Endodermal cell (in vitro differentiated cells): ENCODE data around the gene ENTPD2. TPM values are rescaled to one million over a fixed set of nuclear protein-coding genes. Genes with fewer than 3 reads are reported as not detected.

Experiments used
- DNase-seq: peaks from one replicate; pipeline ENCODE4 v3.0.0-alpha.2; 2017
- H3K27ac ChIP-seq: 2 replicates; pipeline ENCODE4 v1.5.1; 2013; ENCODE audit warnings: mild to moderate bottlenecking, low read depth, low read length, moderate library complexity
- H3K27me3 ChIP-seq: 2 replicates; pipeline ENCODE4 v1.6.1; 2013; ENCODE audit warnings: mild to moderate bottlenecking, low read length, moderate library complexity; ENCODE audit not compliant: insufficient read depth, control insufficient read depth, poor library complexity, severe bottlenecking
- H3K36me3 ChIP-seq: 2 replicates; pipeline ENCODE4 v1.7.0; 2013; ENCODE audit warnings: mild to moderate bottlenecking, low read length, moderate library complexity; ENCODE audit not compliant: control insufficient read depth, insufficient read depth
- H3K4me1 ChIP-seq: one replicate; pipeline ENCODE4 v1.7.0; 2013; ENCODE audit warnings: low read length; ENCODE audit not compliant: control insufficient read depth, insufficient read depth
- H3K4me3 ChIP-seq: 2 replicates; pipeline ENCODE4 v1.5.1; 2013; ENCODE audit warnings: mild to moderate bottlenecking, low read length, moderate library complexity
- H3K9ac ChIP-seq: 2 replicates; pipeline ENCODE4 v1.6.1; 2013; ENCODE audit warnings: mild to moderate bottlenecking, low read length, moderate library complexity; ENCODE audit not compliant: poor library complexity, severe bottlenecking; ENCODE audit errors: extremely low read depth
- H3K9me3 ChIP-seq: 2 replicates; pipeline ENCODE4 v1.6.1; 2013; ENCODE audit warnings: mild to moderate bottlenecking, low read length, moderate library complexity; ENCODE audit not compliant: control insufficient read depth
- H3K27ac Mint-ChIP-seq: 2 replicates; pipeline ENCODE4 v1.8.0; 2020; ENCODE audit warnings: mixed read lengths
- H3K27me3 Mint-ChIP-seq: 2 replicates; pipeline ENCODE4 v1.8.0; 2021; ENCODE audit warnings: mild to moderate bottlenecking, mixed read lengths; ENCODE audit not compliant: insufficient read depth
- H3K36me3 Mint-ChIP-seq: 2 replicates; pipeline ENCODE4 v1.8.0; 2020; ENCODE audit warnings: low read depth, mixed read lengths
- H3K4me1 Mint-ChIP-seq: 2 replicates; pipeline ENCODE4 v1.8.0; 2020; ENCODE audit warnings: mixed read lengths
- H3K4me3 Mint-ChIP-seq: 2 replicates; pipeline ENCODE4 v1.8.0; 2020; ENCODE audit warnings: mild to moderate bottlenecking, moderate library complexity, mixed read lengths
- H3K9me3 Mint-ChIP-seq: 2 replicates; pipeline ENCODE4 v1.8.0; 2020; ENCODE audit warnings: mild to moderate bottlenecking, mixed read lengths
- CTCF ChIP-seq: fragments of 200-600 bp; sonication (generic); conservative IDR thresholded peaks from 2 replicates; pipeline ENCODE4 v1.5.0; 2021; ENCODE audit warnings: antibody characterized with exemption, mild to moderate bottlenecking
- WGBS, 2 experiments: methylation state at CpG; one replicate each; pipeline versions ENCODE4 v1.1.5 to v1.1.7; 2013; ENCODE audit warnings: missing lambda C conversion rate in 2 of 2, mixed read lengths in 1 of 2; ENCODE audit not compliant: insufficient coverage in 1 of 2, insufficient read length in 1 of 2; 5-methylcytosine and 5-hydroxymethylcytosine counted together
- total RNA-seq, 2 donors: library from RNA; stranded (reverse); fragmentation: NEBNext Ultra II Directional in 1 of 2; extraction: Animal tissue kit (Norgen Biotek cat#: 25700) in 1 of 2; gene quantifications; 2 replicates in 1 of 2; 3 replicates in 1 of 2; pipeline ENCODE4 v1.2.1, GENCODE V29; 2021

ENTPD2 gene
- total RNA-seq, 2 donors from 2014 or later = 1.2 to 2.4 TPM

GRCh38 chr9:137040568-137040967 is 13.3 kb downstream of the ENTPD2 start:
- Mint-ChIP-seq H3K27ac (no peak overlapping the region), H3K27me3 (peaks cover 12% of the 10 kb centered on the region), H3K4me1 (no peaks in the 10 kb centered on the region), H3K36me3 (peaks cover 12% of the 10 kb centered on the region), H3K4me3 (no peak overlapping the region), H3K9me3 (no peaks in the 10 kb centered on the region)
- Histone ChIP-seq H3K9ac (no peak overlapping the region), H3K4me3 (no peak overlapping the region), H3K36me3 (peaks cover 10% of the 10 kb centered on the region), H3K4me1 (peaks cover 6% of the 10 kb centered on the region), H3K27ac (no peak overlapping the region), H3K9me3 (no peaks in the 10 kb centered on the region), H3K27me3 (peaks cover 15% of the 10 kb centered on the region)
- WGBS, 2 experiments = 92 to 94% methylated on average over 9 to 23 of the region's 23 CpGs
- TF ChIP-seq CTCF = no peak
- DNase-seq = no peak

- Mint-ChIP-seq H3K4me1 (no peaks in the 10 kb centered on the region), H3K9me3 (no peaks in the 10 kb centered on the region), H3K4me3 (no peak overlapping the region), H3K27me3 (peaks cover 6% of the 10 kb centered on the region), H3K27ac (no peak overlapping the region), H3K36me3 (peaks cover 12% of the 10 kb centered on the region)
- Histone ChIP-seq H3K9me3 (no peaks in the 10 kb centered on the region), H3K27ac (no peak overlapping the region), H3K4me1 (peaks cover 3% of the 10 kb centered on the region), H3K27me3 (peaks cover 8% of the 10 kb centered on the region), H3K4me3 (no peak overlapping the region), H3K36me3 (peaks cover 10% of the 10 kb centered on the region), H3K9ac (no peak overlapping the region)
- TF ChIP-seq CTCF = no peak
- no peak for DNase-seq
- 95 to 99% methylated on average over 17 to 31 of the region's 32 CpGs for WGBS, 2 experiments
These were observed 14.1 kb downstream of the ENTPD2 start for GRCh38 chr9:137039611-137040366.

- H3K27me3 ChIP-seq = peaks cover 3% of the 10 kb centered on the region
- no peak overlapping the region for H3K27ac ChIP-seq
- H3K9ac ChIP-seq = no peak overlapping the region
- H3K27ac Mint-ChIP-seq = no peak overlapping the region
- 94 to 100% methylated on average over 3 to 9 of the region's 9 CpGs for WGBS, 2 experiments
- no peaks in the 10 kb centered on the region for H3K4me1 ChIP-seq
- H3K9me3 Mint-ChIP-seq = no peaks in the 10 kb centered on the region
- no peak overlapping the region for H3K4me3 ChIP-seq
- TF ChIP-seq CTCF = no peak
- DNase-seq = no peak
- no peak overlapping the region for H3K4me3 Mint-ChIP-seq
- H3K36me3 Mint-ChIP-seq = peaks cover 12% of the 10 kb centered on the region
- no peaks in the 10 kb centered on the region for H3K4me1 Mint-ChIP-seq
- H3K27me3 Mint-ChIP-seq = no peaks in the 10 kb centered on the region
- no peaks in the 10 kb centered on the region for H3K9me3 ChIP-seq
- peaks cover 10% of the 10 kb centered on the region for H3K36me3 ChIP-seq
These were observed 14.9 kb downstream of the ENTPD2 start for GRCh38 chr9:137038916-137039315.
